HG03439 (cell line): ENCODE results near the gene METTL24.

Source experiments
- ATAC-seq: cut with Tn5 transposase; IDR thresholded peaks from one replicate; pipeline ENCODE4 v1.9.1; 2021; ENCODE audit warnings: mild to moderate bottlenecking, moderate library complexity; ENCODE audit not compliant: unreplicated experiment

Gene METTL24, protein sequence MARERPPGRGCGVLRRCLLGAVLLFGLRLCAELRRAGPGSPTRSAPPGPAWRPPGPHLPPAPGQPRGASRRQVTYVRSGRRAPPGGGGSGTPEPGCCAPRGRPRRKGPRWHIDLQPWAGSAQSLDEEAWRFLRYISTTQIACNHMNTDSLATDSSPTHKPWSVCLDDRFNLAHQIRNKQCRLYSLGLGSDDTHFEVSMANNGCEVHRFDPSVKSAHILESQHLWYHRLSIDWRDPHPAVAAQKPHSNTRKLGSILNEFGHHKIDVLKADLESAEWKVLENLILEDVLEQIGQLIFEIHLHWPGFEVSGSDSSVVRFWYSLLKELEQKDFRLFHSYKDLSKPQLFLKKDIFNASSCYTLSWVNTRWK

DNA sequence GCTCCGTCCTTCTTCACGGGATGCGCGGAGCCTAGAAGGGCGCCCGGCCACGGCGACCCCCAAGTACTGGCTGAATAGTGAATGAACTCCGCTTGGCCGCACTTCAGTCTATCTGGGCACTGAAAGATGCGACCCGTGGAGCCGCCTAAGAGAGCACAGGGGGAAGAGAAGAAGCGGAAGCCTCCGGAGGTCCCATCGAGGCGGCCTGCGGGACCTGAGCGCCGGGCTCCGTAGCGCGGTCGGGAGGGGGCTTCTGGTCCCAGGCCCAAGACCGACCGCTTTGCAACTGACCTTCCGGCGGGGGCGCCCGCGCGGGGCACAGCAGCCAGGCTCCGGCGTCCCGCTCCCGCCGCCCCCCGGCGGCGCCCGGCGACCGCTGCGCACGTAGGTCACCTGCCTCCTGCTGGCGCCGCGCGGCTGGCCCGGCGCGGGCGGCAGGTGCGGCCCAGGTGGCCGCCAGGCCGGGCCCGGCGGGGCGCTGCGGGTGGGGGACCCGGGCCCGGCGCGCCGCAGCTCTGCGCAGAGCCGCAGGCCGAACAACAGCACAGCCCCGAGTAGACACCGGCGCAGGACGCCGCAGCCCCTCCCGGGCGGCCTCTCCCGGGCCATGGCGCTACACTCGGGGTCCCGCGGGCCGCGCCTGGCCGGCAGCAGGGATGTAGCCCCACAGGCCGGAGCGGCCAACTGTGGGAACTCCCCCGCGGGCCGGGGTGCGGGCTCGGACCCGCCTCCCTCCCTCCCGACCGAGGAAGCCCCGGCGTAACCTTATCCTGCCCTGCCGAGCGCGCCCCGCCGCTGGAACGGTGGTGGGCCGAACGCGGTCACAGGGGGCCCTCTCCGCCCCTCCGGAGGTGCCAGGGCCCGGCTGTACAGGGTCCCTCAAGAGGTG lies at the start of gene METTL24:
METTL24 (minus strand) TSS at position 686 of the 889 bp plus-strand sequence; CDS start at position 609, 77 bp downstream.
- ATAC-seq = no peak

DNA sequence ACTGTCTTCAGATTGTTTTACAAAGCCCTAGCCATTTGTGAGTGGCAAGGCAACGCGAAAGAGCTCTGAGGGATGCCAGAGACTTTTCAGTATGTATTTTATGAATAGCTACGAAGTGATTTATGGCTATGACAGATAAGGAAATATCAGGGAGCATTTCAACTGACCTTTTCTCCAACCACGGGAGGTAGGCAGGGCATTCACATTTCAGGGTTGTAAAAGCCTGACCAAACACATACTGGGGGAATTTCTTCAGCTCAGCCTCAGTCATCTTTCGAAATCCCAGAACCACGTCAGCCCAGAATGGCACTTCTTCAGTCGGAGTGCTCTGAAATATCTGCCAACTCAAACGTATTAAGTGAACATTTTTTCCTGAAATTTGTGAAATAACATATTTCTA lies 46.5 kb upstream of the METTL24 start:
- no peak for ATAC-seq

DNA sequence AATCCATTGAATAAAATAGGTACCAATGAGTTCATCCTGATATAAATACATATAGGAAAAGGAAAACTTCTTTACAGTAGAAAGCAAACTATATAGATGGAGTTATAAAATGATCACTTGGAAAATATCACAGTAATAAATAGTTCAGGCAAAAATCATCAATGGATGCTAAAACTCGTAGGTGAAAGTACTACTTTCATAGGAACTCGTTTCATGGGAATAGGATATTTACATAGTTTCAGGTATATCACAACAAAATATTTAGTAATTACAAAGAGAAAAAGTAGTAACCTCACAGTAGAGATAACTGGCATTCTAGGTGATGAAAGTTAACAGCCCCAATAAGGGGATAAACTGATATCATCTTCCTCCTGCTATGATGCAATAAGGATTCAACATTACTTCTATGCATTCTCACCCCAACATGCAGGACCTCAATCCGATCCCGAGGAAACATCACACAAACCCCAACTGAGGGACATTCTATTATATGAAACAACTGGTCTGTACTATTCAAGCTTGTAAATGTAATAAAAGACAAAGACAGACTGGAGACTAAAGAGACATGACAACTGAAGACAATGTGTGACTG lies 43.5 kb upstream of the METTL24 start:
- ATAC-seq = no peak

DNA sequence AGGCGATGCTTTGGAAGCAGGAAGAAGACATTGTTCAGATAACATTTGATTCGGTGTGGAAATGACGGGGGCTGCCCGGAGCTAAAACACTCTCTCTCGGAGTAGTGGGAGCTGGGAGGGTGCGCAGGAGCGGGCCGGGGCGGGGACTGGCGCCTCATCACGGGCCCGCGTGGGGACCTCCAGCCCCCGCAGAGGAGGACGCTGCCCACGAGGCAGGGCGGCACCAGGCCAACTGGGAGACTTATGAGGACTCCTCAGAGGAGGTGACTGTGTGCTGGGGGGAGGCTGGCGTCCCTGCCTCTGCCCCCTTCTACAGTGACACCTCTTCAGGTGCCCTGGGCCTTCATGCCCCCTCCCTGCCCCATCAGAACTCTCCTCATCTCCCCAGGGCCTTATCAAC lies 42.1 kb upstream of the METTL24 start:
- ATAC-seq = no peak

DNA sequence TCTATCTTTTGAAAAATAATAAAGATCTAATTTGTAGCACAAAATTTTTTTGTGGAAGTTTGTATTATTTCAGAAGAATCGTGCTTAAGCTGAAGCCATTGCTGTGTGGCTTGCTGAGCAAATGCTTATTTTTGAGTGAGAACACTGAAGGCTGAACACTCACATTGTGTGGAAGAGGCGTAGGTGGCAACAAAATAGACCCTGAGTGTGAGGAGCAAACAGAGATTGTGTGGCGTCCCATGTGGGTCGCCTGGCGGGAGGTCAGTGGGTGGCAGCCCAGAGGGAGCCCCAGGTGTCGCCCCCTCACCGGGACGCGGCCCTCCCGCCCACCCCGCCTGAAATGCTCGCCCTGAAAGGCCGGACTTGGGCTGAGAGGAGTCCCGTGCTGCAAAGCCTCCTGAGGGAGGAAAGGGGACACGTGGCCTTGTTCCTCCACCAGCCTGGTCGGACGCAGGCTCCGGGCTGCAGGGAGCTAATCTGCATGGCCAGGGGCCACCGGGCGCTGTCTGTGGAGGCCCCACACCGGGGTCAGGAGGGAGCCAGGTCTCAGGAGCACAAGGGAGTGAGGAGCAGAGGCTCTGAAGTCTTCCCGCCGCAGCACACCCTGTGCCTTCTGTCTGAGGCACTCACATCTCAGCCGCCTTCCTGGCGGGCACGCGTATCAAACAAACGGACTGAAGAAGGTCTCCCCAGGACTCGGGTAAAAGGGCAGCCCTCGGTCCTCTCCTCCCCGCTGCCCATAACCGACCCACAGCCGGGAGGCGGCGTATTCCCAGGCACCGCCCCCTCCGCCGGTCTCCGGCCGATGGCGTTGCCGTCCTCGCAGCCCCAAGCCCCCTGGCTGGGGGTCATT lies 41.3 kb upstream of the METTL24 start:
- no peak for ATAC-seq

DNA sequence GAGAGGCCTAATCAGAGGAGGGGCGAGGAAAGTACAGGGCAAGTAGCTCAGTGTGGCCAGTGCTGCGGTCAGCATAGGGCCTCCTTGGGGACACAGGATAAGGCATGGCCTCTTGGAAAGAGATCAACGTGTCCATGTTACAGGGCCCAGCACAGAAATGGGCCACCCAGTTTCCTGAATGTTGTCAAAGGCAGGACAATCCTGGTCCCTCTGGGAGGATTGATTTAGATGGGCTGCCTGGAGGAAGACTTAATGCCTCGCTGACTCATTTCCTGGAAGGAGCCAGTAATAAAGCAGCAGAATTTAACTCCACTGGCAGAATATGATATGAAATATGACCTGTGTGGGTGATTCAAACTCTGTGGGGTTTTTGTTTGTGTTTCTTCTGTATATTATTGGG lies 40.6 kb upstream of the METTL24 start:
- ATAC-seq = no peak

DNA sequence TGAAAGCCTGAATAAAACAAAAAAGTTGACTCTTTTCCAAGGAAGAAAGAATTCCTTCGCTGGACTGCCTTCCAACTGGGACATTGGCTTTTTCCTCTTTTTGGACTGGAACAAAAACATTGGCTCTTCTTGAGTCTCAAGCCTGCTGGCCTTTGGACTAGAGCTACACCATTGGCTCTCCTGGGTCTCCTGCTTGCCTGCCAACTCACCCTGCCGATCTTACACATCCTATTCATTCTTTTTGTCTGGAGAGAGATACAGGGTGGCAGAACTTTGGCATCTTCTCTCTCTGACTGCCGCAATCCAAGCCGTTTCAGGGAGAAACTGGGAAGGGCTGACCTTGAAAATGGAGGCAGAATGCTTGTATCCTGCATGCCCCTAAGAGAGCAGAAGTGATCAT lies 37.1 kb upstream of the METTL24 start:
- no peak for ATAC-seq

DNA sequence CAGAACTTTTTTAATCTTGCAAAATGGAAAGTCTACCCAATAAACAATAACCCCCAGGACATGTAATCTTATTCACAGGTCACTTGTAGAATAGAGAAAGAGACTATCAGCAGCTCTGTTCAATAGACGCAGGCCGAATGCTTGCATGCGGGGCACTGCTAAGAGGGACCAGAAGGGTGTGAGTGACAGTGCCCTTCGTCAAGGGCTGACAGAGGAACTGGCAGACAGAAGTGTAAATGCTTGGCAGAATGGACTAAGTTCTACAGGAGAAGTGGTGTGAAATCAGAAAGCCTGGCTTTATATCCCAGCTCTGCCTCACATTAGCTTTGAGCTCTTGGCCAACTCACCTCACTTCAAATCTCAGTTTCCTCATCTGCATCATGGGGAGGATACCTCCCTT lies 36.3 kb upstream of the METTL24 start:
- ATAC-seq = no peak

DNA sequence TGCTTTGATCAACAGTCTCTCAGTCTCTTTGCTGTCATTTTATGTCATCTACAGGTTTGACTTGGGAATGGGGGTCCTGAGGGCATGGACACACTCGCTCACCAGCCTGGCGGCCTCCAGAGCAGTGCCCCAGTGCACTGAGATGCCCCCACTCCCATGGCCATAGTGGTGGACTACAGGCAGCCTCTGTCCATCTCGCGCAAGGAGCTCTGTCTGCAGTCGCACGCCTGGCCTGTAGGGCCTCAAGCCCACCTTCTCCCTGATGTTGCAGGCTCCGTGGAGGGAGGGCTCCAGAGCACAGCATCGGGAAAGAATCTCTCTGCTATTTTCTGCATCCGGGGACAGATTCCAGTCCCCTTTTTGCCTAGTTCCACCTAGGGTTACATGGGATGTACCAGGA lies 34.6 kb upstream of the METTL24 start:
- no peak for ATAC-seq

DNA sequence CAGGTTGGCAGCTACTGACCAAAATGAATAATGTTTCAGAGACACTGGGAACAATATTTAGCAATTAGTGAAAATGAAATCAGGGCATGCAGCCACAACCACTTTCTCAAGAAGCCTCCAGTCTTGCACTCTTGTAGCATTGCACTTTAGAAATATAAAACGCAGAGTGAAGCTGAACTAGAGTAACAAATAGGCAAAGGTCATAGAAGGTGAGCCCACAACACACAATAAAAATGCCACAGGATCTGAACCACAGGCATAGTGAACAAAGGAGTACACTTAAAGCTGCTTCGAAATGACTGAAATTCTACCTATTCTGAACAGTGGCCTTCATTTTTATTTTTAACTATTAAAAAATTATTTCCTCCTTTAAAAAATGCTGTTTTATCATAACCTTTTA lies 32.3 kb upstream of the METTL24 start:
- ATAC-seq = no peak

DNA sequence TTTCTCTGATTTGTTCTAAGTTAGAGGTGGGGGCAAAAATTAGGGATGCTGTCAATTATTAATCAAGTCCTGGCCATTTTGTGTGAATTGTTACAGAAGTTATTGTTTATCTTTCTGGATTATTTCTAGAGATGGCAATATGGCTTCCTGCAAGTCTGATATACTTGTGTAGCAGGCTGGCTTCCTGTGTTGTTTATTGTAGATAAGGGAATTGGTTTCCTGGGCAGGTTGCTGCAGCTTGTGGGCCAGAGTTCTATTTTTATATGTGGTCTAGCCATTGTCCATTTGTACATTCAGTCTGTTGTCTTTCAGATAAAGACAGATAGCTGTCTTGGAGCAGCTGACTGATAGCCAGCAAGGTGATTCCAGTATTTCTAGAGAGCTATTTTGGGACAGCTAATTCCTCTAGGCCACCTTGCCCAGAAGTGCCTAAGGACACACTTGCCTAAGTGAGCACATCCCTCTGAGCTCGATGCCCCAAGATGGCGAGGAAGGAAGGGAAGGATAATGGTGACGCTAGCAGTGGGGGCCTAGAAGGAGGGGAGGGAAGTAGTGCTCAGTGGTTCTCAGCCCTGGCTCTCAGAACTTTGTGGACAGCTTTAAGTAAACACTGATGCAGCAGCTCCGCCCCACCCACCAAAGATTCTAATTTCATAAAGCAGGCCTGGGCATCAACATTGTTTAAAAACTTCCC lies 31.7 kb upstream of the METTL24 start:
- no peak for ATAC-seq

DNA sequence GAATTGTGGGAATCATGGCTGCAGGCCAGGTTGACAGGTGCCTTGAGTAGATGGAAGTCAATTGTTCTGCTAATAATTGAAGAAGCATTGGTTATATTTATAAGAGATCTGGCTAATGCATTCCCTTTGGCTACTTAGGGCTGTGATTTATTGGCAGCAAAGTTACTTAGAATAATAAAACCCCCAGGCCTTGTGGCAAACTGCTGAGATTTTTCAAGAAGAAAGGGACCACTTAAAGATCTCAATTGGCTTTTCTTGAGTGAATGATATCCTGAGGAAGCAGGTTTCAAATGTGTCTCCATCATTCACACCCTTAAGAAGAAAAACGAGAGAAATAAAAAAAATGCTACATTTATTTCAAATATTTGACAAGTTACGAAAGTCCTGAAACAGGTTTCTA lies 29.8 kb upstream of the METTL24 start:
- ATAC-seq = no peak

DNA sequence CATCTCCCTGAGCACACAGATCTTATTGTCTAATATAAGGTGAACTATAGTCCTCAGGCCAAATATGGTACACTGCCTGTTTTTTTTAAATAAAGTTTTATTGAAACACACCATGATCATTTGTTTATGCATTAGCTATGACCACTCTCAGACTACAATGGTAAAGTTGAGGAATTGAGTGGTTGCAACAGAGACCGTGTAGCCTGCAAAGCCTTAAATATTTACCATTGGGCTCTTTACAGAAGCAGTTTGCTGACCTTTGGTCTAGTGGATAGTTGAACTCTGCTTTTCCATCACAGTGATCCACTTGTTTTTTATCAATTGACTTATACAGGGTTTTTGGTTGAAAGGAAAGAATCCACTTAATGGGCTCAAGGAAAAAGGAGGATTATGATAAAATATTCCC lies 27.3 kb upstream of the METTL24 start:
- ATAC-seq = no peak

DNA sequence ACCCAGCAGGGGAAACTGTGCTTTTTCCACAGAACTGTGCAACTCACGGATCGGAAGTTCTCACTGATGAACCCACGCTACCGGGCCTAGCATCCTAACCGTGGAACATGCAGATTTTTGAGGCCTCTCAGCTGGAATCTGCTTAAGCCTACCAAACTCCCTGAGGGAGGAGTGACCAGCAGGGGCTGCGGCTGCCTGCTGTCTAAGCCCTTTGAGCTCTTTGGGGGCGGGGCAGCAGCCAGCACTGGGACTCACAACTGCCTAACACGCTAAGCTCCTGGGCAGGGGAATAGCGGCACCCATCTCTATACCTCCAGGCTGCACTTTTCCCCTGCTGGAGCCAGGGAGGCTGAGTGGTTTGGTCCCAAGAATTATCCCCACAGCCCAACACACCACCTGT lies 20.4 kb upstream of the METTL24 start:
- ATAC-seq = no peak

DNA sequence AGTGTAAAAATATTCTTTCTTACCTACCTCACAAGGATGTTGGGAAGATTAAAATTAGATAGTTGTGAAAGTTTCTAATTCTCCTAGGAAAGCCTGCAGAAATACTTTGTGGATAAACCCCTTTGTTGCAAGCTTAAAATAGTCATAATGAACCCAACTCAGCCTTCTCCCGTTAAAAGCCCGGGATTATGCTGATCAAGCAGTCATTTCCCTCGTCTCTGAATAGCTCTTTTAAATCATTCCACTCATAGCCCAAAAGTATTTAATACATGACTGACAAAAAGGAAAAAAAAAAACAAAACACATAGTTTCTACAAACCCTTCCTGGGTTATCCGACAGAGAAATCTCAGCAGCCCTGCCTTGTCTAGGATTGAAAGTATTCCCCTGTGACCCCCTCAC lies 10.9 kb upstream of the METTL24 start:
- no peak for ATAC-seq

DNA sequence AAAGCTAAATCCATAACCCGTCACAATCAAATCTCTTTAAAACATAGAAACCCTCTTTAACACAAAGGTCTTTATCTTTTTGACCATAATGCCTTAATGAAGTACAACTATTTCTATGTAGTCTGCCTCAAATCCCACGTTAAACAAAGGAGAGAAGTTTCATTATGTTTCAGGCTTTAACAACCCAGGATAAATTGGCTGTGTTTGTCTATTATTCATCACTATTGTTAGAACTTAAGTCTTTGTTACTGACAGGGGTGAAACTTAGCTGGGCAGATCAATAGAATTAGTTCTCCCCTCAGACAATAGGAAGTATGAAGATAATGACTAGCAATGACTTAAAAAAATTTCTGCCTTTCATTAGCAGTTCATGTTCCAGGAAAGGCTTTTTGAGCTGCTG lies 10.1 kb upstream of the METTL24 start:
- no peak for ATAC-seq

DNA sequence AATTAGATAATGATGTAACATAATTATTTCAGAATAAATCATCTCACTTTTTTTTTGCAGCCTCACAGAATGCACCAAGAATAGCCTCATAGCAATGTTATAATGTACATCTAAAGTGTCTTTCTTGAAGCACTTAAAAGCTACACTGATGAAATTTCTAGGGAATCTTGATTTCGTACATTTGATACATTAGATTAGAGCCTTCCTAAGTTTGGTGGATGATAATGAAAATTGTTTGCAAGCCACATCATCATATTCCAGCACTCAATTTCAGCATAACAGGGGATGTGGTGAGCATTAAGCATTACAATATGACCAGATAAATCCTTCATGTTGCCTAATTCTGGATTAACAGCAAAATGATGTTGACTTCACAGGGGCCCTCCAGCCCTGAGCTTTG lies 9.7 kb upstream of the METTL24 start:
- no peak for ATAC-seq

DNA sequence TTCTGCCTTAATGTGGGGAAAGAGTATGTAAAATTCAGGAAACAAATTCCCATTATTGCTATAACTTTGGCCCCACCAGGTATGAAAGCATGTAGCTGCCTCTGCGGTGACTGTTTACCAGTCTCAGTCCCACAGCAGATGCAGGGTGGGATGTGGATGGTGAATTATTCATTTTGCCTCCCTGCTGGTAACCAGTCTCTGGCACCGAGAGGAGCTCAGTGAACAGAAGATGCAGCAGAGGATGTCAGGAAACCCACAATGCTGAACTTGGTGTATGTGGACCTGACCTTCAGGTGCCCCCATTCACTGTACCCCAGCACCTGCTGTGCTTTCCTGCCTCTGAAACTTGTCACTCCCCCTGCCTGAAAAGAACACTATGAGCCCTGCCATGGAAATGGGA lies 8.8 kb upstream of the METTL24 start:
- no peak for ATAC-seq

DNA sequence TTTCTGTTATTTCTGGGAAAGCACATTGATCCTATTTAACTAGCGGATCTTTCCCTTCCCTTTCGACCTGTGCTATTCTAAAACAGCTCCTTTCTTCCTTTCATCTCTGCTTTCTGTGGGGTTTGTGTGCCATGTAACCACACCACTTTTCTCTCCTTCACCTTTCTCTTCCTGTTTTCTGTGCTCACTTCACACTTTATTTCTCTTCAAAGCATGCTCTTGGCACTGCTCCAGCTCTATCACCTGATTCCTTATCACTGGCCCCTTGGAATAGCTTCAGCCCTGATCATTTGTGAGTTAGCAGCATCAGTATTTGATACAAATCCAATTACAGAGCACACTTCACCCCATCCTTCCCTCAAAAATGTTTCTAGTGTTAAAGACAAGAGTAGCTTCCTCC lies 8.1 kb upstream of the METTL24 start:
- no peak for ATAC-seq

DNA sequence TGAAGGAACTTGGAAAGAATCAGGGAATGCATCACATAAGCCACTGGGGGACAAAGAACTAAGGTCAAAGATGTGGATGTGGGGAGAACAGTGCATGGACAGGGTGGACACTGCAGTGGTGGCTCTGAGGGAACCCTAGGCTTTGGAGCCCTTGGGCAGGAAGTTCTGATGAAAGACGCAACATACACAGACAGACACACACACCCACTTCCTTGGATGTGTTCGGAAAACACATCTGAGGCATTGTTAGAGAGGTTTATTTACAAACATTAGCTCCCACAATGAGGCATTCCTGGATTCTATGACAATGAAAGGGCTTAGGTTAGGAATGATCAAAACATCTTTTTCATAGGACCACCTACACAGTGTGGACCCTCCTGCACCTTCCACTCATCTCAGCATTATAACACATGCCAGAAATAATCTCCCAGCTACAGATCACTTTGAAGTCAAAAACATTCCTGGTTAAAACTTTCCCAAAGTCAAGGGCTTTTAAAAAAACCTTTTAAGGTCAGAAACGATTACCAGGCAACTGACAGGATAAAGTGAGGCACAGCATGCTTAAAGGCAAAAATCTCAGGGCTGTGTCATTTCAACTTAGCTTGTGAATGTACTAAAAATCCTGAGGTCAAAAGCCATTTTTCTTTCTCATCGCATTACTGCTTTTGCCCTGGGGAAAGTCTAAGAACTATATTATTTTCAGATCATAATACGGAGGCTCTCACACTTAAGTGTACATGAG lies 6.4 kb upstream of the METTL24 start:
- ATAC-seq = no peak
